CD4-positive, CD25-positive, alpha-beta regulatory T cell (primary cell): Measurements from ENCODE around the gene CFAP107. TPM values are rescaled to one million over a fixed set of nuclear protein-coding genes. Genes with fewer than 3 reads are reported as not detected.

ENCODE experiments used
- ATAC-seq, 2 donors: fragments of 150-1000 bp; cut with Tn5 transposase; one replicate each; pipeline ENCODE4 v1.10.0; 2021; ENCODE audit warnings: low read depth in 2 of 2, moderate number of reproducible peaks in 2 of 2, moderate library complexity in 1 of 2
- DNase-seq, 3 donors: peaks; one replicate each; pipeline versions ENCODE4 v3.0.0 to v3.0.0-alpha.2; 2012 to 2022; ENCODE audit warnings: mixed read lengths in 1 of 3
- H3K27ac ChIP-seq: one replicate; pipeline ENCODE4 v1.7.0; 2013; ENCODE audit warnings: mild to moderate bottlenecking, low read length; ENCODE audit not compliant: insufficient read depth, poor library complexity, severe bottlenecking
- H3K27me3 ChIP-seq: one replicate; pipeline ENCODE4 v1.7.0; 2013; ENCODE audit warnings: low read length; ENCODE audit not compliant: control insufficient read depth, insufficient read depth
- H3K36me3 ChIP-seq: one replicate; pipeline ENCODE4 v1.7.0; 2013; ENCODE audit warnings: mild to moderate bottlenecking, low read length, moderate library complexity; ENCODE audit not compliant: control insufficient read depth, insufficient read depth
- H3K4me1 ChIP-seq: 2 replicates; pipeline ENCODE4 v1.7.0; 2013; ENCODE audit warnings: mild to moderate bottlenecking, low read length; ENCODE audit not compliant: insufficient read depth, control insufficient read depth, poor library complexity, severe bottlenecking
- H3K4me3 ChIP-seq: one replicate; pipeline ENCODE4 v1.7.0; 2013; ENCODE audit warnings: low read depth, mild to moderate bottlenecking, low read length, moderate library complexity
- H3K9me3 ChIP-seq, 2 experiments: 1 replicate in 1 of 2; 2 replicates in 1 of 2; pipeline ENCODE4 v1.7.0; 2013; ENCODE audit warnings: low read length in 2 of 2, mild to moderate bottlenecking in 1 of 2, moderate library complexity in 1 of 2; ENCODE audit not compliant: control insufficient read depth in 2 of 2
- H3K27ac Mint-ChIP-seq, 3 donors: one replicate each; pipeline ENCODE4 v1.8.0; 2020 to 2022; ENCODE audit warnings: mild to moderate bottlenecking in 3 of 3, mixed read lengths in 3 of 3, moderate library complexity in 2 of 3
- H3K27me3 Mint-ChIP-seq: one replicate; pipeline ENCODE4 v1.8.0; 2022; ENCODE audit warnings: mild to moderate bottlenecking, mixed read lengths
- H3K36me3 Mint-ChIP-seq: one replicate; pipeline ENCODE4 v1.8.0; 2020; ENCODE audit warnings: mixed read lengths
- H3K4me1 Mint-ChIP-seq, 4 donors: one replicate each; pipeline ENCODE4 v1.8.0; 2020 to 2022; ENCODE audit warnings: mixed read lengths in 4 of 4, mild to moderate bottlenecking in 1 of 4
- H3K4me3 Mint-ChIP-seq, 4 donors: one replicate each; pipeline ENCODE4 v1.8.0; 2020 to 2022; ENCODE audit warnings: mild to moderate bottlenecking in 4 of 4, mixed read lengths in 4 of 4, moderate library complexity in 3 of 4
- H3K9me3 Mint-ChIP-seq, 7 donors: one replicate each; pipeline ENCODE4 v1.8.0; 2020 to 2022; ENCODE audit warnings: mixed read lengths in 7 of 7, mild to moderate bottlenecking in 3 of 7, moderate library complexity in 2 of 7
- polyA plus RNA-seq, 4 donors: library from polyadenylated mRNA; unstranded; fragments of 300-500 nt; fragmentation: Illumina TruSeq; gene quantifications; one replicate each; pipeline ENCODE4 v1.2.3, GENCODE V29; 2021
- total RNA-seq: library from RNA; stranded (reverse); gene quantifications from one replicate; pipeline ENCODE4 v1.2.3, GENCODE V29; 2022

Gene CFAP107
- total RNA-seq (not detected), polyA plus RNA-seq (not detected)

- H3K27ac Mint-ChIP-seq, result no peak within 1 kb of the TSS
- Histone ChIP-seq H3K9me3 (peaks cover 24 to 29% of the 10 kb centered on the region in 2 experiments), H3K27ac (no peak within 1 kb of the TSS), H3K36me3 (no peaks in the 10 kb centered on the region), H3K4me3 (no peak within 1 kb of the TSS), H3K4me1 (no peaks in the 10 kb centered on the region), H3K27me3 (peaks cover 22% of the 10 kb centered on the region)
- DNase-seq (no peak), ATAC-seq (no peak)
- H3K9me3 Mint-ChIP-seq, result peaks cover 5 to 34% (median 16%) of the 10 kb centered on the region in 7 donors
- no peaks in the 10 kb centered on the region for H3K4me1 Mint-ChIP-seq
- H3K36me3 Mint-ChIP-seq, result no peaks in the 10 kb centered on the region
- H3K4me3 Mint-ChIP-seq, result peak within 1 kb of the TSS in 1 of 4 donors; percentile 58
- peaks cover 47% of the 10 kb centered on the region for H3K27me3 Mint-ChIP-seq
Observed at GRCh38 chr1:12745992-12746323, at the start of gene CFAP107. Gene CFAP107, plus strand, starts transcription at chr1:12746200. Its CDS starts 231 bp downstream, at chr1:12746431.

DNA sequence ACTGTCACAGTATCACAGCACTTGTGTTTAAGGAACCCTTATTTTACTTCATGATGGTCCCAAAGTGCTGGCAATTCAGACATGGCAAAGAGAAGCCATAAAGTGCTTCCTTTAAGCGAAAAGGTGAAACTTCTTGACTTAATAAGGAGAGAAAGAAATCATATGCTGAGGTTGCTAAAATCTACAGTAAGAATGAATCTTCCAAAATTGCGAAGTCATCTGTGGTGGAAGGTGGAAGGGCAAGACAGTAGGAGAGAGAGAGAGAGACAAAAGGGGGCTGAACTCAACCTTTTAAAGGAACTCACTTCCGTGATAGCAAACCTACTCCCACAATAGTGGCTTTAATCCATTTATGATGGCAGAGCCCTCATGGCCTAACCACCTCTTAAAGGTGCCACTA is 49.3 kb upstream of the CFAP107 start:
- Mint-ChIP-seq H3K27ac (no peak overlapping the region), H3K27me3 (peaks cover 5% of the 10 kb centered on the region), H3K4me1 (no peaks in the 10 kb centered on the region), H3K9me3 (peaks cover 0 to 4% (median 0%) of the 10 kb centered on the region in 7 donors), H3K4me3 (no peak overlapping the region), H3K36me3 (no peaks in the 10 kb centered on the region)
- Histone ChIP-seq H3K27me3 (peaks cover 6% of the 10 kb centered on the region), H3K27ac (no peak overlapping the region), H3K9me3 (no peaks in the 10 kb centered on the region), H3K36me3 (no peaks in the 10 kb centered on the region), H3K4me3 (no peak overlapping the region), H3K4me1 (no peaks in the 10 kb centered on the region)
- no peak for DNase-seq
- no peak for ATAC-seq

DNA sequence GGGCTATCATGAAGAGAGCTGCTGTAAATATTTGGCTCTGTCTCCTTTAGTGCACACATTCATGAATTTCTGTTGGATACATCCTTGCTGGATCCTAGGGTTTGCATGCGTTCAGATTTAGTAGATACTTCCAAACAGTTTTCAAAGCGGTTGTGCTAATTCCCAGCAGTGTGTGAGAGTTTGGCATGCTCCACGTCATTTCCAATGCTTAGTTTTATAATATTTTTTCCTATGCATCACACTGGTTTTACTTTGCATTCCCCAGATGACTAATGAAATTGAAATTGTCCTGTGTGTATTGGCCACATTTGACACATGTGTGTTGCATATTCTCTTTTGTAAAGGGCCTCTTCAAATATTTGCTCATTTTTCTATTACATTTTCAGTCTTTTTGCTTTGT is 48.6 kb upstream of the CFAP107 start:
- no peak overlapping the region for H3K4me3 ChIP-seq
- Mint-ChIP-seq H3K4me3 (no peak overlapping the region), H3K4me1 (no peaks in the 10 kb centered on the region), H3K27me3 (peaks cover 5% of the 10 kb centered on the region), H3K27ac (no peak overlapping the region), H3K36me3 (no peaks in the 10 kb centered on the region), H3K9me3 (peaks cover 0 to 5% (median 0%) of the 10 kb centered on the region in 7 donors)
- H3K36me3 ChIP-seq, result no peaks in the 10 kb centered on the region
- ATAC-seq (no peak), DNase-seq (no peak)
- H3K4me1 ChIP-seq, result no peaks in the 10 kb centered on the region
- H3K27ac ChIP-seq, result no peak overlapping the region
- peaks cover 6% of the 10 kb centered on the region for H3K27me3 ChIP-seq
- no peaks in the 10 kb centered on the region for H3K9me3 ChIP-seq

DNA sequence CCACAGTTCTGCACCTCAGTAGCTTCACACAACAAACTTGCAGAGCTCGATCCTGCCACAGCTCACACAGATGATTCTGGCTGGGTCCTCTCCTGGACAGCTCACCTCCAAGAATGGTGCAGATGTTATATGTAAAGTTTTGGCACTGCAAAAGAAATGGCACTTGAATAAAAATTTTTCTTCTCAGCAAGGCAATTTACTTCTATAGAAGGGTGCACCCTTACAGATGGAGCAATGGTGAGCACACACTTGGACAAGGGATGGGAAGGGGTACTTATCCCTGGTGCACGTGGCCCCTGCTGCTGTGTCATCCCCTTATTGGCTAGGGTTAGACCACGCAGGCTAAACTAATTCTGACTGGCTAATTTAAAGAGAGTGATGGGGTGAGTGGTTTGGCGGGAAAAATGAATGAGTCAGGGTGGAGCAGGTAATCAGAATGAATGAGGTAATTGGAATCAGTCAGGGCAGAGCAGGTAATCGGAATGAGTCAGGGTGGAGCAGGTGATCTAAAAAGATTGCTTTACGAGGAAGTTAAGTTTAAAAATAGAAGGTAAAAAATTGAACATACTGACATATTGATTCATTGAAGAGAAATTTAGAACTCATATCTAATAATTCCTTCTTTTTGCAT is 42.1 kb upstream of the CFAP107 start:
- Histone ChIP-seq H3K27ac (no peak overlapping the region), H3K4me3 (no peak overlapping the region), H3K36me3 (no peaks in the 10 kb centered on the region), H3K4me1 (no peaks in the 10 kb centered on the region), H3K27me3 (peaks cover 4% of the 10 kb centered on the region), H3K9me3 (peaks cover 7 to 18% of the 10 kb centered on the region in 2 experiments)
- H3K36me3 Mint-ChIP-seq, result no peaks in the 10 kb centered on the region
- H3K4me3 Mint-ChIP-seq, result no peak overlapping the region
- DNase-seq, result no peak
- H3K27ac Mint-ChIP-seq, result no peak overlapping the region
- H3K9me3 Mint-ChIP-seq, result peaks cover 0 to 32% (median 9%) of the 10 kb centered on the region in 7 donors
- no peaks in the 10 kb centered on the region for H3K4me1 Mint-ChIP-seq
- peaks cover 17% of the 10 kb centered on the region for H3K27me3 Mint-ChIP-seq
- no peak for ATAC-seq

DNA sequence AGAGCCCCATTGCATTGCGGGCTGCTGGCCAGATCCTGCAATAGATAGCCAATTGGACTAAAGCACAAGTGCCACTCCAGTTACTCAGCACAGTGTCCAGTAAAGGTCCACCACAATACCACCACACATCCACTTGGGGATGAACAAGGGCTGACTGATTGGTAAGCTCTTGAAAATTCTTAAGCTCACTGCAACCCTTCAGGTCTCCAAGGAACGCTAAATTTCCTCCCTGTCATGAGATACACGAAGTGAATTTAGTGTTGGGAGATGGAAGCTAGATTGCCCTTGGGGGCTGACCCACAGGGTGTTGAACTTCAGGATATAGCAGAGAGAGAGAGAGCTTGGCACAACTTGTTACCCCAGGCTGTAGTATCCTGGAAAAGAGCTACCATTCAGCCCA is 39.9 kb upstream of the CFAP107 start:
- H3K4me3 ChIP-seq, result no peak overlapping the region
- no peaks in the 10 kb centered on the region for H3K36me3 ChIP-seq
- no peak overlapping the region for H3K27ac ChIP-seq
- no peaks in the 10 kb centered on the region for H3K36me3 Mint-ChIP-seq
- no peak overlapping the region for H3K27ac Mint-ChIP-seq
- peaks cover 0 to 31% (median 9%) of the 10 kb centered on the region in 7 donors for H3K9me3 Mint-ChIP-seq
- no peak overlapping the region for H3K4me3 Mint-ChIP-seq
- no peaks in the 10 kb centered on the region for H3K27me3 ChIP-seq
- H3K4me1 Mint-ChIP-seq, result no peaks in the 10 kb centered on the region
- no peaks in the 10 kb centered on the region for H3K4me1 ChIP-seq
- peaks cover 12% of the 10 kb centered on the region for H3K27me3 Mint-ChIP-seq
- H3K9me3 ChIP-seq, result peaks cover 7 to 18% of the 10 kb centered on the region in 2 experiments
- ATAC-seq (no peak), DNase-seq (no peak)

- Mint-ChIP-seq H3K36me3 (no peaks in the 10 kb centered on the region), H3K4me3 (no peak overlapping the region), H3K4me1 (no peaks in the 10 kb centered on the region), H3K9me3 (peaks cover 0 to 17% (median 7%) of the 10 kb centered on the region in 7 donors), H3K27ac (no peak overlapping the region), H3K27me3 (peaks cover 22% of the 10 kb centered on the region)
- Histone ChIP-seq H3K4me3 (no peak overlapping the region), H3K9me3 (peaks cover 3 to 11% of the 10 kb centered on the region in 2 experiments), H3K36me3 (no peaks in the 10 kb centered on the region), H3K4me1 (no peaks in the 10 kb centered on the region), H3K27me3 (no peaks in the 10 kb centered on the region), H3K27ac (no peak overlapping the region)
- ATAC-seq, result no peak
- no peak for DNase-seq
Observed at GRCh38 chr1:12708396-12709090, 37.5 kb upstream of the CFAP107 start.

GRCh38 chr1:12709091-12709491 is 36.9 kb upstream of the CFAP107 start:
- Mint-ChIP-seq H3K4me1 (no peaks in the 10 kb centered on the region), H3K36me3 (no peaks in the 10 kb centered on the region), H3K27ac (no peak overlapping the region), H3K4me3 (no peak overlapping the region), H3K27me3 (peaks cover 22% of the 10 kb centered on the region), H3K9me3 (peaks cover 0 to 12% (median 3%) of the 10 kb centered on the region in 7 donors)
- no peaks in the 10 kb centered on the region for H3K4me1 ChIP-seq
- no peak for DNase-seq
- no peaks in the 10 kb centered on the region for H3K27me3 ChIP-seq
- H3K36me3 ChIP-seq, result no peaks in the 10 kb centered on the region
- ATAC-seq, result no peak
- H3K4me3 ChIP-seq, result no peak overlapping the region
- H3K27ac ChIP-seq, result no peak overlapping the region
- H3K9me3 ChIP-seq, result peaks cover 0 to 6% of the 10 kb centered on the region in 2 experiments

DNA sequence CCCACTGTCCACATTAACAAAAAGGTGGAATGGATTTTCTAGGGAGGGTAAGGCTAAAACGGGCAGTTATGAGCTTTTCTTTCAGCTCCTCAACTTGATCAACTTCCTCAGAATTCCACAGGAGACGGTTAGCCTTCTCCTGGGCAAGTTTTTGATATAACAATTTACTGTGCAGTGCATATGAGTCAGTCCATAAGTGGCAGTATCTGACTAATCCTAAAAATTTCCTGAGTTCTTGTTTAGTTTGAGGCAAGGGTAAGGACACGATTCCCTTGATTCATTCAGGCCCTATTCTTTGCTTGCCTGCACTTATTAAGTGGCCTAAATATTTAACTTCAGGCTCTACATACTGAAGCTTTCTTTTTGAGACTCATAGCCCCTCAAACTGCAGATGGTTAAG is 36.3 kb upstream of the CFAP107 start:
- no peaks in the 10 kb centered on the region for H3K36me3 ChIP-seq
- DNase-seq (no peak), ATAC-seq (no peak)
- Mint-ChIP-seq H3K27me3 (peaks cover 21% of the 10 kb centered on the region), H3K27ac (no peak overlapping the region), H3K9me3 (peaks cover 0 to 6% (median 3%) of the 10 kb centered on the region in 7 donors), H3K4me1 (no peaks in the 10 kb centered on the region), H3K4me3 (no peak overlapping the region), H3K36me3 (no peaks in the 10 kb centered on the region)
- H3K27ac ChIP-seq, result no peak overlapping the region
- H3K9me3 ChIP-seq, result no peaks in the 10 kb centered on the region
- H3K4me1 ChIP-seq, result no peaks in the 10 kb centered on the region
- H3K4me3 ChIP-seq, result no peak overlapping the region
- no peaks in the 10 kb centered on the region for H3K27me3 ChIP-seq
